SK-N-SH (cell line): ENCODE results near the gene CCNY. TPM values are rescaled to one million over a fixed set of nuclear protein-coding genes. Genes with fewer than 3 reads are reported as not detected.

Experiments
- CTCF ChIA-PET: fragments of 300-600, 350-600 bp; formaldehyde crosslinking; extraction: SDS; loops from one replicate; lab custom pipeline; 2021; lab: Yijun Ruan, JAX
- POLR2A ChIA-PET: fragments of 350-600 bp; sonication (Branson Sonifier 250); formaldehyde crosslinking; extraction: SDS; loops from one replicate; lab custom pipeline; 2020; ENCODE audit warnings: antibody characterized with exemption, inconsistent platforms; lab: Yijun Ruan, JAX
- DNase-seq: peaks from one replicate; pipeline ENCODE4 v3.0.0; 2012
- H2AFZ ChIP-seq: fragments of 200-600 bp; sonication (generic); 2 replicates; pipeline ENCODE4 v1.8.1; 2016; ENCODE audit warnings: antibody characterized with exemption, mild to moderate bottlenecking, low read depth
- H3F3A ChIP-seq: fragments of 200-600 bp; sonication (generic); replicated peaks from 2 replicates; pipeline ENCODE3; 2016; ENCODE audit warnings: antibody characterized with exemption, mild to moderate bottlenecking; ENCODE audit not compliant: insufficient read depth
- H3K27ac ChIP-seq, 2 experiments: fragments of 200-500 bp in 1 of 2; fragments of 200-600 bp in 1 of 2; sonication (Bioruptor generic) in 1 of 2; sonication (generic), shearing (Covaris generic) in 1 of 2; 2 replicates each; pipeline versions ENCODE4 v1.5.1 to v1.6.1; 2014 to 2016; ENCODE audit warnings: low read depth in 2 of 2, inconsistent platforms in 1 of 2, low read length in 1 of 2, mild to moderate bottlenecking in 1 of 2, mixed read lengths in 1 of 2
- H3K27me3 ChIP-seq: fragments of 200-600 bp; sonication (generic), shearing (Covaris generic); 2 replicates; pipeline ENCODE4 v1.6.1; 2016; ENCODE audit warnings: mixed run types; ENCODE audit not compliant: insufficient read depth
- H3K36me3 ChIP-seq, 2 experiments: fragments of 200-500 bp in 1 of 2; fragments of 200-600 bp in 1 of 2; sonication (Bioruptor generic) in 1 of 2; sonication (generic) in 1 of 2; replicated peaks in 1 of 2; 2 replicates each; pipeline versions ENCODE3 to v1.5.1; 2014 to 2016; ENCODE audit warnings: low read length in 1 of 2, mild to moderate bottlenecking in 1 of 2; ENCODE audit not compliant: insufficient read depth in 2 of 2, control insufficient read depth in 1 of 2
- H3K4me1 ChIP-seq, 2 experiments: fragments of 200-500 bp in 1 of 2; fragments of 200-600 bp in 1 of 2; sonication (Bioruptor generic) in 1 of 2; sonication (generic), shearing (Covaris generic) in 1 of 2; 2 replicates each; pipeline versions ENCODE4 v1.5.1 to v1.6.1; 2014 to 2016; ENCODE audit warnings: low read depth in 1 of 2, low read length in 1 of 2, mixed run types in 1 of 2; ENCODE audit not compliant: insufficient read depth in 2 of 2, control insufficient read depth in 1 of 2
- H3K4me2 ChIP-seq: fragments of 200-600 bp; sonication (generic), shearing (Covaris generic); 2 replicates; pipeline ENCODE4 v1.6.1; 2017; ENCODE audit warnings: mixed run types
- H3K4me3 ChIP-seq, 2 experiments: fragments of 200-500 bp in 1 of 2; fragments of 200-600 bp in 1 of 2; sonication (Bioruptor generic) in 1 of 2; sonication (generic), shearing (Covaris generic) in 1 of 2; 2 replicates each; pipeline versions ENCODE4 v1.5.1 to v1.8.1; 2014 to 2016; ENCODE audit warnings: low read depth in 2 of 2, inconsistent platforms in 1 of 2, low read length in 1 of 2, mild to moderate bottlenecking in 1 of 2, mixed read lengths in 1 of 2, moderate library complexity in 1 of 2
- H3K79me2 ChIP-seq: fragments of 200-600 bp; sonication (generic); 2 replicates; pipeline ENCODE4 v1.8.1; 2017; ENCODE audit warnings: mild to moderate bottlenecking; ENCODE audit not compliant: insufficient read depth
- H3K9ac ChIP-seq: fragments of 200-600 bp; sonication (generic); 2 replicates; pipeline ENCODE4 v1.6.1; 2017; ENCODE audit warnings: mixed run types
- H3K9me2 ChIP-seq: fragments of 200-600 bp; sonication (generic); 2 replicates; pipeline ENCODE4 v1.6.1; 2017; ENCODE audit warnings: mixed run types
- H3K9me3 ChIP-seq: fragments of 200-600 bp; sonication (generic); 2 replicates; pipeline ENCODE4 v1.6.1; 2017; ENCODE audit warnings: mixed run types, mild to moderate bottlenecking, moderate library complexity
- H4K20me1 ChIP-seq: fragments of 200-600 bp; sonication (generic); 2 replicates; pipeline ENCODE4 v1.6.1; 2017; ENCODE audit warnings: mild to moderate bottlenecking, mixed run types; ENCODE audit not compliant: insufficient read depth
- CTCF ChIP-seq: fragments of 200-600 bp; sonication (generic); IDR thresholded peaks from 2 replicates; pipeline ENCODE4 v1.6.1; 2017; ENCODE audit warnings: antibody characterized with exemption, mild to moderate bottlenecking, moderate library complexity
- FOXJ3 ChIP-seq: sonication (generic); formaldehyde crosslinking; IDR thresholded peaks from 2 replicates; pipeline ENCODE4 v1.5.1; 2020; ENCODE audit warnings: mild to moderate bottlenecking, missing genetic modification reagents
- FOXM1 ChIP-seq: IDR thresholded peaks from 2 replicates; pipeline ENCODE4 v1.4.0; 2012; ENCODE audit warnings: low read depth, mild to moderate bottlenecking
- GABPA ChIP-seq: IDR thresholded peaks from 2 replicates; pipeline ENCODE4 v1.4.0; 2012; ENCODE audit warnings: low read depth, mild to moderate bottlenecking
- IRF3 ChIP-seq: fragments of 150-350 bp; IDR thresholded peaks from 2 replicates; pipeline ENCODE4 v1.6.1; 2016; ENCODE audit warnings: mild to moderate bottlenecking, low read depth, low read length
- MXI1 ChIP-seq: IDR thresholded peaks from 2 replicates; pipeline ENCODE4 v1.6.1; 2012; ENCODE audit warnings: mild to moderate bottlenecking, low read depth, low read length, improper control_type of control experiment
- NFIC ChIP-seq: IDR thresholded peaks from 2 replicates; pipeline ENCODE4 v1.4.0; 2012; ENCODE audit warnings: borderline replicate concordance
- NRF1 ChIP-seq: IDR thresholded peaks from 2 replicates; pipeline ENCODE4 v1.6.1; 2012; ENCODE audit warnings: low read depth, mild to moderate bottlenecking, low read length
- REST ChIP-seq: IDR thresholded peaks from 2 replicates; pipeline ENCODE4 v1.6.1; 2012; ENCODE audit warnings: mild to moderate bottlenecking, low read depth, low read length, moderate library complexity
- RXRA ChIP-seq: IDR thresholded peaks from 2 replicates; pipeline ENCODE4 v1.4.0; 2012; ENCODE audit warnings: low read depth, mild to moderate bottlenecking, borderline replicate concordance
- WGBS: methylation state at CpG from one replicate; pipeline ENCODE4 v1.1.6; 2017; ENCODE audit warnings: low lambda C conversion rate; 5-methylcytosine and 5-hydroxymethylcytosine counted together
- polyA plus RNA-seq, 3 experiments: library from polyadenylated mRNA; depleted of rRNA; stranded (reverse); fragments of >200 nt; gene quantifications; 2 replicates each; pipeline ENCODE4 v1.2.3, GENCODE V29; 2012

CCNY gene
- polyA plus RNA-seq, 1 of the 3 experiments (the other 2 are of a cell fraction), result 29.4 TPM

- H3K27me3 ChIP-seq, result no peaks in the 10 kb centered on the region
- WGBS, result 96% methylated on average over 9 of the region's 9 CpGs
- H3K9me3 ChIP-seq, result no peaks in the 10 kb centered on the region
- no peak overlapping the region for H3K4me2 ChIP-seq
- CTCF ChIA-PET, result no interaction called here
- peaks cover 23% of the 10 kb centered on the region; the same call in 1 of the 2 replicates for H3K79me2 ChIP-seq
- H3K9me2 ChIP-seq, result no peaks in the 10 kb centered on the region
- TF ChIP-seq MXI1, result no peak
- TF ChIP-seq GABPA, result no peak
- no peak for TF ChIP-seq IRF3
- TF ChIP-seq, all 33 proteins: peak for 0
- Histone ChIP-seq H3K36me3 (peaks cover 3 to 26% of the 10 kb centered on the region in 2 experiments), H3K9ac (no peak overlapping the region), H3K4me3 (no peak overlapping the region), H3K27ac (no peak overlapping the region), H3K4me1 (peaks cover 2 to 7% of the 10 kb centered on the region in 2 experiments; a peak in 3 of 4 replicates), H2AFZ (no peak overlapping the region), H3F3A (no peaks in the 10 kb centered on the region), H4K20me1 (peaks cover 15% of the 10 kb centered on the region)
- POLR2A ChIA-PET, result no interaction called here
- DNase-seq, result no peak
These were observed 151.9 kb downstream of the CCNY start for GRCh38 chr10:35488228-35488627.

GRCh38 chr10:35492386-35493195 lies 156.3 kb downstream of the CCNY start:
- 95% methylated on average over 10 of the region's 10 CpGs for WGBS
- Histone ChIP-seq H3K9me2 (no peaks in the 10 kb centered on the region), H3K79me2 (peaks cover 36% of the 10 kb centered on the region; the same call in 1 of the 2 replicates), H3K4me3 (no peak overlapping the region), H3K36me3 (peaks cover under 1 to 9% of the 10 kb centered on the region in 2 experiments), H3K9ac (no peak overlapping the region), H2AFZ (no peak overlapping the region), H3K4me2 (no peak overlapping the region), H3K9me3 (no peaks in the 10 kb centered on the region), H3K4me1 (peaks cover 7 to 25% of the 10 kb centered on the region in 2 experiments; a peak in 3 of 4 replicates), H3K27me3 (no peaks in the 10 kb centered on the region), H3K27ac (no peak overlapping the region), H3F3A (no peaks in the 10 kb centered on the region), H4K20me1 (peaks cover 36% of the 10 kb centered on the region)
- TF ChIP-seq REST (no peak), NRF1 (no peak), NFIC (no peak), CTCF (no peak), RXRA (no peak), FOXJ3 (CRISPR knock-in tag) (no peak), FOXM1 (no peak)
- ChIA-PET CTCF (interaction anchor here (1.0 kb wide), 1 partner anchor 12 kb away, joined by 3 read pairs; no protein-coding TSS in a partner anchor), POLR2A (no interaction called here)
- no peak for DNase-seq
